ENCODE measurements around the gene DIO3.
"Not testable (repeated sequence)": the region's sequence is repeated elsewhere in the genome, so short reads cannot be mapped to it uniquely, and the experiment has no call there.

DIO3 gene

DNA sequence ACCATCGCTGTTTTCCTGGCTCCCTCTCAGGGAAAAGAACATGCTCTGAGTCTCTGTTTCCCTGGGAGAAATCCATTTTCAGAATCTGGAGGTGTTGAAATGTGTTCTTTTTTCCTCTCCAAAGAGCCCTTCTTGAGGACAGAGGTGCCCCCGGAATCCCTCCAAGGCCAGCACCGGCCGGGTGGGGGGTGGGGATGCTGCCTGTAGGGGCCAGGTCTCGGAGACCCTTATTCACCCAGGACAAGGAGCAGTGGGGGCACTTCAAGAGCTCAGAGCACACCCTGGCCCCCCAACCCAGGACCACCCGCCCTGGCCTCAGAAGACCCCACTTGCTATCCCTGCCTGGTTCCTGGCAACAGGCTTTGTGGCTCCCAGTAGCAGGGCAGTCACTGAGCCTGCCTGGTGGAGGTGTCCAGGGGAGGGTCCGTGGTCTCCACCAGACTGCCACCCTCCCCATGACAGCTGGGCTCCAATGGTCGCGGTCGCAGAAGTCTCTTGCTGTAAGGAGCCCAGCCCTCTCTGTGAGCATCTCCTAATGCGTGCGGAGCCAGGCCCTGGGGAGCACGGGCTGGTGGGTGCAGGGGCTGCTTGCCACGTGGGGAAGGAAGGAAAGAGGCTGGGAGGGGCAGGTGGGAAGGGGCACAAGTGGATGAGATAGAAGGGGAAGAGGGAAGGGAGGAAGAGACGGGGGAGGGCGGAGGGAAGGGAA, 13.2 kb upstream of the DIO3 start:
- H3K4me1 ChIP-seq (ENCODE audit: low read depth, poor library complexity, severe bottlenecking): no peaks in the 10 kb centered on the region
- H2AFZ ChIP-seq (ENCODE audit: low read depth): no peak overlapping the region
- H3K4me2 ChIP-seq: no peak overlapping the region

DNA sequence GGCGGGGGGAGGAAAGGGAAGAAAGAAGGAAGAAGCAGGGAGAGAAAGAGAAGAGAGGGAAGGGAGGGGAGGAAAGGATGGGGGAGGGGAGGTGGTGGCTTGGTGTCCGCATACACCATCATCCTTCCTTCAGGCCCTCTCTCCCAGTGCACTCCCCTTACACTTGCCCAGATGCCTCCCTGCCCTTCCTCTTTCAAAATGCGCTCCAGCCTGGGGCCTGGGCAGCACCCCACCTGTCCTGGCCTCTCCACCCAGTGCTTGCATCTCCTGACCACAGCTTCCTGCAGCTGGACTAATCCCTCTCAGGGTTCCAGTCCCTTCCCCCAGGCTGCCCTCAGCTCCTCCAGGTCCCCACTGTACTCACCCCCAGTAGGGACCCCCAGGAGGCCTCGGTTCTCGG, 12.6 kb upstream of the DIO3 start:
- Histone ChIP-seq H3K27me3 (ENCODE audit: insufficient read depth, low read depth) (peaks cover 37% of the 10 kb centered on the region), H4K20me1 (ENCODE audit: insufficient read depth) (no peaks in the 10 kb centered on the region), H3K9ac (no peak overlapping the region), H3K4me2 (no peak overlapping the region), H3K79me2 (ENCODE audit: insufficient read depth, low read depth) (no peaks in the 10 kb centered on the region), H3K36me3 (ENCODE audit: insufficient read depth) (no peaks in the 10 kb centered on the region), H2AFZ (ENCODE audit: low read depth) (no peak overlapping the region), H3K4me3 (IDR thresholded peaks at IDR 0.05; ENCODE audit: insufficient read depth, low read depth, low read length) (no peak overlapping the region), H3K27ac (no peak overlapping the region), H3K4me1 (ENCODE audit: low read depth, poor library complexity, severe bottlenecking) (no peaks in the 10 kb centered on the region)
- TF ChIP-seq, protein P1, sequence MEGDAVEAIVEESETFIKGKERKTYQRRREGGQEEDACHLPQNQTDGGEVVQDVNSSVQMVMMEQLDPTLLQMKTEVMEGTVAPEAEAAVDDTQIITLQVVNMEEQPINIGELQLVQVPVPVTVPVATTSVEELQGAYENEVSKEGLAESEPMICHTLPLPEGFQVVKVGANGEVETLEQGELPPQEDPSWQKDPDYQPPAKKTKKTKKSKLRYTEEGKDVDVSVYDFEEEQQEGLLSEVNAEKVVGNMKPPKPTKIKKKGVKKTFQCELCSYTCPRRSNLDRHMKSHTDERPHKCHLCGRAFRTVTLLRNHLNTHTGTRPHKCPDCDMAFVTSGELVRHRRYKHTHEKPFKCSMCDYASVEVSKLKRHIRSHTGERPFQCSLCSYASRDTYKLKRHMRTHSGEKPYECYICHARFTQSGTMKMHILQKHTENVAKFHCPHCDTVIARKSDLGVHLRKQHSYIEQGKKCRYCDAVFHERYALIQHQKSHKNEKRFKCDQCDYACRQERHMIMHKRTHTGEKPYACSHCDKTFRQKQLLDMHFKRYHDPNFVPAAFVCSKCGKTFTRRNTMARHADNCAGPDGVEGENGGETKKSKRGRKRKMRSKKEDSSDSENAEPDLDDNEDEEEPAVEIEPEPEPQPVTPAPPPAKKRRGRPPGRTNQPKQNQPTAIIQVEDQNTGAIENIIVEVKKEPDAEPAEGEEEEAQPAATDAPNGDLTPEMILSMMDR (conservative IDR thresholded peaks at IDR 0.05; ENCODE audit: low read depth, low read length): no peak

More for the DNA sequence above, 13.2 kb upstream of the DIO3 start:
- TF ChIP-seq, protein P1 (conservative IDR thresholded peaks at IDR 0.05; ENCODE audit: low read depth, low read length): no peak
- H3K9ac ChIP-seq: no peak overlapping the region
- H3K27ac ChIP-seq: no peak overlapping the region
- H3K4me3 ChIP-seq (IDR thresholded peaks at IDR 0.05; ENCODE audit: insufficient read depth, low read depth, low read length): no peak overlapping the region
- no peaks in the 10 kb centered on the region for H4K20me1 ChIP-seq (ENCODE audit: insufficient read depth)
- peaks cover 32% of the 10 kb centered on the region for H3K27me3 ChIP-seq (ENCODE audit: insufficient read depth, low read depth)
- no peaks in the 10 kb centered on the region for H3K36me3 ChIP-seq (ENCODE audit: insufficient read depth)
- H3K79me2 ChIP-seq (ENCODE audit: insufficient read depth, low read depth): no peaks in the 10 kb centered on the region

DNA sequence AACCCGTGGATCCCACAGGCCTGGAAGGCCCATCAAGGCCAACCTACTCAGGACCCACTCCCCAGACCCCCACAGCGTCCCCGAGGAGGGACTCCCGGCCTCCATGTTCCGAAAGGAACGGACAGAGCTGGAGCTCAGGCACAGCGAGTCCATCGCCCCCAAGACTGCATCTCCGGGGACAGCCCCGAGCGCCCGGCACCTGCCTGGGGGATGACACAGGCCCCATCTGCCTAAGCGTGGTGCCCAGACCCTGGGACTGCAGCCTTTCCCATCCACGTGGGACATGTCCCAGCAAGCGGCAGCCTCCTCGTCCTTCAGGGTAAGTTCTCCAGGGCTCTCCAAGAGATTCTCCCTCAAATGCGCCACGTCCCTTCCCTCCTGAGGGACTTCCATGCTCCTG, 12.1 kb upstream of the DIO3 start:
- Histone ChIP-seq H3K4me1 (ENCODE audit: low read depth, poor library complexity, severe bottlenecking) (no peaks in the 10 kb centered on the region), H3K79me2 (ENCODE audit: insufficient read depth, low read depth) (no peaks in the 10 kb centered on the region), H2AFZ (ENCODE audit: low read depth) (no peak overlapping the region), H4K20me1 (ENCODE audit: insufficient read depth) (no peaks in the 10 kb centered on the region), H3K27ac (no peak overlapping the region), H3K4me2 (no peak overlapping the region), H3K4me3 (IDR thresholded peaks at IDR 0.05; ENCODE audit: insufficient read depth, low read depth, low read length) (no peak overlapping the region), H3K9ac (no peak overlapping the region), H3K36me3 (ENCODE audit: insufficient read depth) (no peaks in the 10 kb centered on the region), H3K27me3 (ENCODE audit: insufficient read depth, low read depth) (peaks cover 36% of the 10 kb centered on the region)
- TF ChIP-seq, protein P1 (conservative IDR thresholded peaks at IDR 0.05; ENCODE audit: low read depth, low read length): no peak

DNA sequence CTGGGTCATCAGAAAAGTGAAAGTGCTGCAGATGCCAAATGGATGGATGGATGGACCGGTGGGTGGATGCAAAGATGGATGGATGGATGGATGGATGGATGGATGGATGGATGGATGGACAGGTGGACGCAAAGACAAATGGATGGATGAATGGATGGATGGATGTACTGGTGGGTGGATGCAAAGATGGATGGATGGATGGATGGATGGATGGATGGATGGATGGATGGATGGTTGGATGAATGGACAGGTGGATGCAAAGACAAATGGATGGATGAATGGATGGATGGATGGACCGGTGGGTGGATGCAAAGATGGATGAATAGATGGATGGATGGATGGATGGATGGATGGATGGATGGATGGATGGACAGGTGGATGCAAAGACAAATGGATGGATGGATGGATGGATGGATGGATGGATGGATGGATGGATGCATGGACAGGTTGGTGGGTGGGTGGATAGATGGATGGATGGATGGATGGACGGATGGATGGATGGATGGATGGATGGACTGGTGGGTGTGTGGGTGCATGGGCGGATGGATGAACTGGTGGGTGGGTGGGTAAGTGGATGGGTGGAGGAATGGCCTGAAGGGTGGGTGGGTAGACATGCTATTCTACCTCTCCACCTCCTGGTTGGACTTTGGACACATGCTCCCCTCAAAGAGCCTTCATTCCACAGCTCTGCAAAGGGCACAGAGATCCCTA, 10.9 kb upstream of the DIO3 start:
- H2AFZ ChIP-seq (ENCODE audit: low read depth); H3K36me3 ChIP-seq (ENCODE audit: insufficient read depth); H3K4me3 ChIP-seq (IDR thresholded peaks at IDR 0.05; ENCODE audit: insufficient read depth, low read depth, low read length); H3K27ac ChIP-seq; H3K9ac ChIP-seq; H3K79me2 ChIP-seq (ENCODE audit: insufficient read depth, low read depth); H3K4me1 ChIP-seq (ENCODE audit: low read depth, poor library complexity, severe bottlenecking); H4K20me1 ChIP-seq (ENCODE audit: insufficient read depth); H3K4me2 ChIP-seq: not testable (repeated sequence)
- H3K27me3 ChIP-seq (ENCODE audit: insufficient read depth, low read depth): peaks cover 29% of the 10 kb centered on the region

Data from KMS-11 (cell line).